Smooth muscle cell (in vitro differentiated cells): ENCODE results near the gene CCSER1. TPM values are rescaled to one million over a fixed set of nuclear protein-coding genes. Genes with fewer than 3 reads are reported as not detected.

Experiments
- DNase-seq: peaks from one replicate; lab custom pipeline; 2025; ENCODE audit not compliant: unreplicated experiment; lab: John Stamatoyannopoulos, UW
- H2AFZ ChIP-seq: fragments of 200-600 bp; sonication (generic); 2 replicates; pipeline ENCODE4 v1.6.0; 2016; ENCODE audit warnings: antibody characterized with exemption, low read depth, mild to moderate bottlenecking
- H3F3A ChIP-seq: fragments of 200-600 bp; sonication (generic); 2 replicates; pipeline ENCODE4 v1.6.0; 2017; ENCODE audit warnings: antibody characterized with exemption, low read depth
- H3K27ac ChIP-seq: fragments of 200-600 bp; sonication (generic); 2 replicates; pipeline ENCODE4 v1.5.1; 2016; ENCODE audit warnings: low read depth, mild to moderate bottlenecking
- H3K27me3 ChIP-seq: fragments of 200-600 bp; sonication (generic); 2 replicates; pipeline ENCODE4 v1.6.1; 2016; ENCODE audit warnings: low read depth, mild to moderate bottlenecking
- H3K36me3 ChIP-seq: fragments of 200-600 bp; sonication (generic); 2 replicates; pipeline ENCODE4 v1.5.1; 2016; ENCODE audit warnings: low read depth
- H3K4me1 ChIP-seq: fragments of 200-600 bp; sonication (generic); 2 replicates; pipeline ENCODE4 v1.5.1; 2016; ENCODE audit warnings: low read depth
- H3K4me2 ChIP-seq: fragments of 200-600 bp; sonication (generic); 2 replicates; pipeline ENCODE4 v1.6.0; 2016; ENCODE audit warnings: mild to moderate bottlenecking
- H3K4me3 ChIP-seq: fragments of 200-600 bp; sonication (generic); 2 replicates; pipeline ENCODE4 v1.5.1; 2016; ENCODE audit warnings: mild to moderate bottlenecking
- H3K79me2 ChIP-seq: fragments of 200-600 bp; sonication (generic); 2 replicates; pipeline ENCODE4 v1.6.0; 2016; ENCODE audit warnings: low read depth, mild to moderate bottlenecking
- H3K9ac ChIP-seq: fragments of 200-600 bp; sonication (generic); 2 replicates; pipeline ENCODE4 v1.6.0; 2016; ENCODE audit warnings: low read depth
- H3K9me3 ChIP-seq: fragments of 200-600 bp; sonication (generic); replicated peaks from 2 replicates; pipeline ENCODE4 v1.5.1; 2016; ENCODE audit warnings: low read depth
- H4K20me1 ChIP-seq: fragments of 200-600 bp; sonication (generic); 2 replicates; pipeline ENCODE4 v1.6.0; 2016; ENCODE audit warnings: low read depth
- WGBS: methylation state at CpG from one replicate; pipeline ENCODE4 v1.1.7; 2016; ENCODE audit warnings: low lambda C conversion rate; 5-methylcytosine and 5-hydroxymethylcytosine counted together
- polyA plus RNA-seq: library from polyadenylated mRNA; unstranded; fragments of >200 nt; fragmentation: Nextera tagmentation; extraction: Ambion mirVana; gene quantifications from 2 replicates; pipeline ENCODE4 v1.2.1, GENCODE V29; 2016
- total RNA-seq: library from RNA; depleted of rRNA; stranded (reverse); fragments of >200 nt; gene quantifications from 2 replicates; pipeline ENCODE4 v1.2.3, GENCODE V29; 2014
- TF ChIP-seq, protein P1 (sequence below): fragments of 200-600 bp; sonication (generic); IDR thresholded peaks from 2 replicates; pipeline ENCODE4 v1.5.1; 2017; ENCODE audit warnings: borderline replicate concordance, mild to moderate bottlenecking, antibody characterized with exemption; ENCODE audit not compliant: insufficient read depth, poor library complexity, severe bottlenecking

CCSER1 gene
- total and polyA plus RNA-seq, 2 experiments from 2014 or later: 0.76 TPM; not detected in 1

DNA sequence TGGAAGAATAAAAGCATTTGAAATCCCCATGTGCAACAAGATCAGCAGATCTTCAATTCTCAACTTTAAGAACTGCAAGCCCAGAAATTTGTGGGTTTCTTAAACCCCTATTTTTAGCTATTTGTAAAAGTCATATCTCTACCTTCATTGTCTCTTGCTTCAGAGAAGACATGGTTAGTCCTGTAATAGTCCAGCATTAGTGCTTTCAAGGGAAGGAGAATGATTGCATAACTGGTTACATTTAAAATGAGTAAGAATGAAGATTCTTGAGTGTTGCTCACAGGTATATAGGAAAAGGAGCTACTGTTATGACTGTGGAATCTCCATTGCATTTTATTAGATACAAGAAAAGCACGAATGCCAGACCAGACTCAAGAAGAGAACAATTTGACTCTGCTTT, 84.0 kb downstream of the CCSER1 start:
- TF ChIP-seq, protein P1, sequence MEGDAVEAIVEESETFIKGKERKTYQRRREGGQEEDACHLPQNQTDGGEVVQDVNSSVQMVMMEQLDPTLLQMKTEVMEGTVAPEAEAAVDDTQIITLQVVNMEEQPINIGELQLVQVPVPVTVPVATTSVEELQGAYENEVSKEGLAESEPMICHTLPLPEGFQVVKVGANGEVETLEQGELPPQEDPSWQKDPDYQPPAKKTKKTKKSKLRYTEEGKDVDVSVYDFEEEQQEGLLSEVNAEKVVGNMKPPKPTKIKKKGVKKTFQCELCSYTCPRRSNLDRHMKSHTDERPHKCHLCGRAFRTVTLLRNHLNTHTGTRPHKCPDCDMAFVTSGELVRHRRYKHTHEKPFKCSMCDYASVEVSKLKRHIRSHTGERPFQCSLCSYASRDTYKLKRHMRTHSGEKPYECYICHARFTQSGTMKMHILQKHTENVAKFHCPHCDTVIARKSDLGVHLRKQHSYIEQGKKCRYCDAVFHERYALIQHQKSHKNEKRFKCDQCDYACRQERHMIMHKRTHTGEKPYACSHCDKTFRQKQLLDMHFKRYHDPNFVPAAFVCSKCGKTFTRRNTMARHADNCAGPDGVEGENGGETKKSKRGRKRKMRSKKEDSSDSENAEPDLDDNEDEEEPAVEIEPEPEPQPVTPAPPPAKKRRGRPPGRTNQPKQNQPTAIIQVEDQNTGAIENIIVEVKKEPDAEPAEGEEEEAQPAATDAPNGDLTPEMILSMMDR: no peak
- WGBS: 50% methylated on average over 1 of the region's 1 CpG
- DNase-seq: no peak
- Histone ChIP-seq H3K9ac (no peak overlapping the region), H3K79me2 (no peaks in the 10 kb centered on the region), H3K27me3 (no peaks in the 10 kb centered on the region), H3F3A (no peaks in the 10 kb centered on the region), H3K36me3 (no peaks in the 10 kb centered on the region), H3K4me2 (no peak overlapping the region), H2AFZ (no peak overlapping the region), H3K4me3 (no peak overlapping the region), H3K27ac (no peak overlapping the region), H3K4me1 (no peaks in the 10 kb centered on the region), H3K9me3 (no peaks in the 10 kb centered on the region), H4K20me1 (no peaks in the 10 kb centered on the region)

DNA sequence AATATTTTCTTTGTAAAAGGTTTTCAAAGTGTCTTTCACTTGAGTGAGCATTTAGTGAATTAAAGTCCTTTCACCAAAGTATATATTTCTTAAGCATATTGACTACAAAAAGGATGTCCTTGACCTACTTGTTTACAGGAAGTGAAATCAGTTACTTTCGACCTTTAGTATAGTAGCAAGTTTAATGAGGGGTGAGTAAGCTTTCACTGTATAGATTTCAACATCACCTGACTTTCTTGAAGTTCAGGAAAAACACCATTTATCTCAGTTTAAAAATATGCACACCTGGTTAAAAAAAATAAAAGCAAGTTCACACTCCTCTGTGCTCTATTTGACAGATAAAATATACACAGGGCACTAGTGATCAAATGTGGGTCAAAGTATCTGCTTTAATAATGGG, 88.1 kb downstream of the CCSER1 start:
- H4K20me1 ChIP-seq: no peaks in the 10 kb centered on the region
- no peaks in the 10 kb centered on the region for H3K9me3 ChIP-seq
- no peaks in the 10 kb centered on the region for H3K36me3 ChIP-seq
- peak overlapping the region; percentile 62 for H3K27ac ChIP-seq
- no peak overlapping the region for H3K4me2 ChIP-seq
- no peak overlapping the region for H2AFZ ChIP-seq
- no peak overlapping the region for H3K4me3 ChIP-seq
- no peaks in the 10 kb centered on the region for H3F3A ChIP-seq
- no peaks in the 10 kb centered on the region for H3K27me3 ChIP-seq
- no peaks in the 10 kb centered on the region for H3K4me1 ChIP-seq
- TF ChIP-seq, protein P1: no peak
- 72% methylated on average over 1 of the region's 1 CpG for WGBS
- no peak overlapping the region for H3K9ac ChIP-seq
- H3K79me2 ChIP-seq: no peaks in the 10 kb centered on the region
- no peak for DNase-seq

- Histone ChIP-seq H3K4me1 (no peaks in the 10 kb centered on the region), H2AFZ (no peak overlapping the region)
- 94% methylated on average over 3 of the region's 3 CpGs for WGBS
Observed at GRCh38 chr4:90219822-90220221, 92.6 kb downstream of the CCSER1 start.

GRCh38 chr4:90220459-90220858, 93.3 kb downstream of the CCSER1 start:
- Histone ChIP-seq H3K9me3 (no peaks in the 10 kb centered on the region), H3K36me3 (no peaks in the 10 kb centered on the region), H4K20me1 (no peaks in the 10 kb centered on the region), H3K27me3 (no peaks in the 10 kb centered on the region), H3K4me3 (no peak overlapping the region), H3K27ac (no peak overlapping the region), H2AFZ (no peak overlapping the region), H3K4me2 (no peak overlapping the region), H3K79me2 (no peaks in the 10 kb centered on the region), H3K9ac (no peak overlapping the region), H3F3A (no peaks in the 10 kb centered on the region), H3K4me1 (no peaks in the 10 kb centered on the region)
- TF ChIP-seq, protein P1: no peak
- DNase-seq: no peak
- WGBS: 92% methylated on average over 4 of the region's 4 CpGs

More at GRCh38 chr4:90219822-90220221, 92.6 kb downstream of the CCSER1 start:
- no peaks in the 10 kb centered on the region for H4K20me1 ChIP-seq
- H3F3A ChIP-seq: no peaks in the 10 kb centered on the region
- DNase-seq: no peak
- H3K4me2 ChIP-seq: no peak overlapping the region
- no peak overlapping the region for H3K27ac ChIP-seq
- TF ChIP-seq, protein P1: no peak
- H3K4me3 ChIP-seq: no peak overlapping the region
- H3K9me3 ChIP-seq: no peaks in the 10 kb centered on the region
- H3K79me2 ChIP-seq: no peaks in the 10 kb centered on the region
- no peak overlapping the region for H3K9ac ChIP-seq
- no peaks in the 10 kb centered on the region for H3K27me3 ChIP-seq
- no peaks in the 10 kb centered on the region for H3K36me3 ChIP-seq
